Liver (tissue), 9 donors: ENCODE data around the gene TTC4. TPM values are rescaled to one million over a fixed set of nuclear protein-coding genes. Genes with fewer than 3 reads are reported as not detected.
A peak's percentile ranks its signal among the peaks of the same experiment; 100 is the strongest.

ENCODE experiments used
- DNase-seq: peaks from one replicate; pipeline ENCODE4 v3.0.0-alpha.2; 2017; ENCODE audit warnings: low spot score
- H3K27ac ChIP-seq, 2 donors: one replicate each; pipeline ENCODE4 v1.7.0; 2013; ENCODE audit warnings: inconsistent platforms in 2 of 2, low read length in 2 of 2, control low read depth in 1 of 2, low read depth in 1 of 2, mild to moderate bottlenecking in 1 of 2
- H3K27me3 ChIP-seq, 4 donors: one replicate each; pipeline versions ENCODE4 v1.6.1 to v1.7.0; 2013; ENCODE audit warnings: low read length in 3 of 4, inconsistent platforms in 1 of 4, mild to moderate bottlenecking in 1 of 4, moderate library complexity in 1 of 4; ENCODE audit not compliant: control insufficient read depth in 4 of 4, insufficient read depth in 4 of 4
- H3K36me3 ChIP-seq, 4 donors: one replicate each; pipeline versions ENCODE4 v1.6.1 to v1.7.0; 2013; ENCODE audit warnings: low read length in 3 of 4, mild to moderate bottlenecking in 3 of 4, low read depth in 1 of 4, moderate library complexity in 1 of 4; ENCODE audit not compliant: control insufficient read depth in 4 of 4, insufficient read depth in 3 of 4
- H3K4me1 ChIP-seq, 4 donors: one replicate each; pipeline versions ENCODE4 v1.6.1 to v1.7.0; 2013; ENCODE audit warnings: low read length in 3 of 4, mild to moderate bottlenecking in 3 of 4, moderate library complexity in 1 of 4; ENCODE audit not compliant: control insufficient read depth in 4 of 4, insufficient read depth in 4 of 4
- H3K4me3 ChIP-seq, 3 donors: one replicate each; pipeline versions ENCODE4 v1.6.1 to v1.7.0; 2013; ENCODE audit warnings: low read length in 3 of 3, control low read depth in 1 of 3, low read depth in 1 of 3, mild to moderate bottlenecking in 1 of 3
- H3K9ac ChIP-seq, 2 donors: one replicate each; pipeline ENCODE4 v1.7.0; 2013; ENCODE audit warnings: low read length in 2 of 2, mild to moderate bottlenecking in 2 of 2, moderate library complexity in 2 of 2, control low read depth in 1 of 2, low read depth in 1 of 2
- H3K9me3 ChIP-seq, 4 donors: one replicate each; pipeline versions ENCODE4 v1.6.1 to v1.7.0; 2013; ENCODE audit warnings: low read length in 3 of 4; ENCODE audit not compliant: control insufficient read depth in 4 of 4
- CTCF ChIP-seq: fragments of 150-350 bp; IDR thresholded peaks from 2 replicates; pipeline ENCODE4 v1.5.1; 2017; ENCODE audit warnings: improper control_type of control experiment, low read depth, low read length; ENCODE audit not compliant: missing input control
- FOXA1 ChIP-seq: IDR thresholded peaks from 2 replicates; pipeline ENCODE4 v1.6.1; 2016; ENCODE audit warnings: antibody characterized with exemption
- FOXA2 ChIP-seq: IDR thresholded peaks from 2 replicates; pipeline ENCODE4 v1.6.1; 2016; ENCODE audit warnings: antibody characterized with exemption
- GABPA ChIP-seq, 2 donors: IDR thresholded peaks in 1 of 2; conservative IDR thresholded peaks in 1 of 2; 2 replicates each; pipeline ENCODE4 v1.6.1; 2016; ENCODE audit warnings: antibody characterized with exemption in 2 of 2, mild to moderate bottlenecking in 1 of 2, moderate library complexity in 1 of 2
- HNF4G ChIP-seq: IDR thresholded peaks from 2 replicates; pipeline ENCODE4 v1.6.1; 2016; ENCODE audit warnings: antibody characterized with exemption
- JUND ChIP-seq, 2 donors: IDR thresholded peaks; 2 replicates each; pipeline ENCODE4 v1.6.1; 2016; ENCODE audit warnings: antibody characterized with exemption in 2 of 2
- NR2F2 ChIP-seq: IDR thresholded peaks from 2 replicates; pipeline ENCODE4 v1.6.1; 2016; ENCODE audit warnings: antibody characterized with exemption
- RAD21 ChIP-seq, 2 donors: IDR thresholded peaks; 2 replicates each; pipeline ENCODE4 v1.6.1; 2016; ENCODE audit warnings: antibody characterized with exemption in 2 of 2, mild to moderate bottlenecking in 2 of 2
- SP1 ChIP-seq: IDR thresholded peaks from 2 replicates; pipeline ENCODE4 v1.6.1; 2018; ENCODE audit warnings: antibody characterized with exemption, mild to moderate bottlenecking
- TAF1 ChIP-seq: conservative IDR thresholded peaks from 2 replicates; pipeline ENCODE4 v1.6.1; 2016; ENCODE audit warnings: antibody characterized with exemption, mild to moderate bottlenecking
- YY1 ChIP-seq: IDR thresholded peaks from 2 replicates; pipeline ENCODE4 v1.6.1; 2016; ENCODE audit warnings: antibody characterized with exemption, mild to moderate bottlenecking
- WGBS: extraction: QIAGEN DNeasy Blood & Tissue Kit; methylation state at CpG from one replicate; pipeline ENCODE4 v1.1.7; 2013; 5-methylcytosine and 5-hydroxymethylcytosine counted together
- polyA plus RNA-seq, 2 donors: library from polyadenylated mRNA; stranded (reverse) in 1 of 2; unstranded in 1 of 2; fragments of 200-250 nt in 1 of 2; fragments of >200 nt in 1 of 2; fragmentation: Nextera tagmentation in 1 of 2; extraction: Ambion mirVana in 1 of 2; gene quantifications; one replicate each; pipeline versions ENCODE4 v1.2.1 to v1.2.3, GENCODE V29; 2013 to 2015
- total RNA-seq, 2 donors: library from RNA; depleted of rRNA; stranded (reverse); fragments of >200 nt; gene quantifications; one replicate each; pipeline ENCODE4 v1.2.3, GENCODE V29; 2014
- TF ChIP-seq, protein P1 (sequence below): IDR thresholded peaks from 2 replicates; pipeline ENCODE4 v1.6.1; 2016; ENCODE audit warnings: antibody characterized with exemption
- TF ChIP-seq, protein P2 (sequence below): IDR thresholded peaks from 2 replicates; pipeline ENCODE4 v1.6.1; 2016; ENCODE audit warnings: antibody characterized with exemption
- TF ChIP-seq, protein P3 (sequence below): IDR thresholded peaks from 2 replicates; pipeline ENCODE4 v1.6.1; 2016; ENCODE audit warnings: antibody characterized with exemption, mild to moderate bottlenecking
- TF ChIP-seq, protein P4 (sequence below): IDR thresholded peaks from 2 replicates; pipeline ENCODE4 v1.6.1; 2016; ENCODE audit warnings: antibody characterized with exemption
- donor health status: healthy.
- donor health status: healthy.
- donor health status: healthy.
- donor health status: healthy.
- donor health status: healthy.

The TTC4 gene
- total and polyA plus RNA-seq, 4 donors = 6.9 to 10.9 (median 8.1) TPM

GRCh38 chr1:54716299-54717047, 812 bp downstream of the TTC4 start:
- peaks cover under 1 to 26% (median 2%) of the 10 kb centered on the region in 4 donors for H3K36me3 ChIP-seq
- peak overlapping the region in 1 of 2 donors; percentile 72 for H3K27ac ChIP-seq
- 34% methylated on average over 8 of the region's 8 CpGs for WGBS
- H3K4me1 ChIP-seq = peaks cover 0 to 17% (median 12%) of the 10 kb centered on the region in 4 donors
- H3K4me3 ChIP-seq = peak overlapping the region; percentile 67 to 97 (median 91)
- no peaks in the 10 kb centered on the region for H3K9me3 ChIP-seq
- H3K9ac ChIP-seq = peak overlapping the region; percentile 6 to 84
- no peak for TF ChIP-seq SP1
- no peak for DNase-seq
- no peaks in the 10 kb centered on the region for H3K27me3 ChIP-seq

DNA sequence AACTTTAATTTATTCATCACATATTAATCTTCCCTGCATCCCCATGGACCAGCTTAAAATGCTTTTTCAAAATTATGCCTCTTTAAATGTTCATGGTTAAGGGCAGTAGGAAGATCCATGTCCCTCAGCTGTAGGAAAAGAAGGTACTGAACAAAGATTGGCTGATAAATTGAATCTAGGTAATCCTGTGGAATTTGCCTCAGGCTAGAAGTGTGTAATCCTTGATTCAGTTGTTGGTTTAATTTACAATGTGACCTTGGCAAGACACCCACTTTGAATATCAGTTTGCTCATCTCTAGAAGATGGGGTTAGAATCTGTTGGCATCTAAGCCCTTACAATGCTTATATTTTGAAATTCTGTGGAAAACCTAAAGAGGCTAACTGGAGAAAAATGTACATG, 6.1 kb downstream of the TTC4 start:
- Histone ChIP-seq H3K9ac (no peak overlapping the region), H3K4me1 (peaks cover 1 to 5% (median 3%) of the 10 kb centered on the region in 4 donors), H3K9me3 (no peaks in the 10 kb centered on the region), H3K4me3 (no peak overlapping the region), H3K27me3 (no peaks in the 10 kb centered on the region), H3K27ac (no peak overlapping the region), H3K36me3 (peaks cover 7 to 68% (median 31%) of the 10 kb centered on the region in 4 donors)
- no peak for DNase-seq
- TF ChIP-seq NR2F2 (no peak), HNF4G (no peak), FOXA2 (no peak), FOXA1 (no peak), TAF1 (no peak), SP1 (no peak), RAD21 (IDR thresholded peaks at IDR 0.05) (no peak), GABPA (IDR thresholded peaks at IDR 0.05 in 1 of 2, conservative IDR thresholded peaks at IDR 0.05 in 1 of 2) (no peak), CTCF (no peak), JUND (IDR thresholded peaks at IDR 0.05) (no peak), YY1 (no peak)
- TF ChIP-seq, protein P1, sequence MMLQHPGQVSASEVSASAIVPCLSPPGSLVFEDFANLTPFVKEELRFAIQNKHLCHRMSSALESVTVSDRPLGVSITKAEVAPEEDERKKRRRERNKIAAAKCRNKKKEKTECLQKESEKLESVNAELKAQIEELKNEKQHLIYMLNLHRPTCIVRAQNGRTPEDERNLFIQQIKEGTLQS = no peak
- TF ChIP-seq, protein P2, sequence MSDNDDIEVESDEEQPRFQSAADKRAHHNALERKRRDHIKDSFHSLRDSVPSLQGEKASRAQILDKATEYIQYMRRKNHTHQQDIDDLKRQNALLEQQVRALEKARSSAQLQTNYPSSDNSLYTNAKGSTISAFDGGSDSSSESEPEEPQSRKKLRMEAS = no peak
- TF ChIP-seq, protein P3, sequence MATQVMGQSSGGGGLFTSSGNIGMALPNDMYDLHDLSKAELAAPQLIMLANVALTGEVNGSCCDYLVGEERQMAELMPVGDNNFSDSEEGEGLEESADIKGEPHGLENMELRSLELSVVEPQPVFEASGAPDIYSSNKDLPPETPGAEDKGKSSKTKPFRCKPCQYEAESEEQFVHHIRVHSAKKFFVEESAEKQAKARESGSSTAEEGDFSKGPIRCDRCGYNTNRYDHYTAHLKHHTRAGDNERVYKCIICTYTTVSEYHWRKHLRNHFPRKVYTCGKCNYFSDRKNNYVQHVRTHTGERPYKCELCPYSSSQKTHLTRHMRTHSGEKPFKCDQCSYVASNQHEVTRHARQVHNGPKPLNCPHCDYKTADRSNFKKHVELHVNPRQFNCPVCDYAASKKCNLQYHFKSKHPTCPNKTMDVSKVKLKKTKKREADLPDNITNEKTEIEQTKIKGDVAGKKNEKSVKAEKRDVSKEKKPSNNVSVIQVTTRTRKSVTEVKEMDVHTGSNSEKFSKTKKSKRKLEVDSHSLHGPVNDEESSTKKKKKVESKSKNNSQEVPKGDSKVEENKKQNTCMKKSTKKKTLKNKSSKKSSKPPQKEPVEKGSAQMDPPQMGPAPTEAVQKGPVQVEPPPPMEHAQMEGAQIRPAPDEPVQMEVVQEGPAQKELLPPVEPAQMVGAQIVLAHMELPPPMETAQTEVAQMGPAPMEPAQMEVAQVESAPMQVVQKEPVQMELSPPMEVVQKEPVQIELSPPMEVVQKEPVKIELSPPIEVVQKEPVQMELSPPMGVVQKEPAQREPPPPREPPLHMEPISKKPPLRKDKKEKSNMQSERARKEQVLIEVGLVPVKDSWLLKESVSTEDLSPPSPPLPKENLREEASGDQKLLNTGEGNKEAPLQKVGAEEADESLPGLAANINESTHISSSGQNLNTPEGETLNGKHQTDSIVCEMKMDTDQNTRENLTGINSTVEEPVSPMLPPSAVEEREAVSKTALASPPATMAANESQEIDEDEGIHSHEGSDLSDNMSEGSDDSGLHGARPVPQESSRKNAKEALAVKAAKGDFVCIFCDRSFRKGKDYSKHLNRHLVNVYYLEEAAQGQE = no peak
- TF ChIP-seq, protein P4, sequence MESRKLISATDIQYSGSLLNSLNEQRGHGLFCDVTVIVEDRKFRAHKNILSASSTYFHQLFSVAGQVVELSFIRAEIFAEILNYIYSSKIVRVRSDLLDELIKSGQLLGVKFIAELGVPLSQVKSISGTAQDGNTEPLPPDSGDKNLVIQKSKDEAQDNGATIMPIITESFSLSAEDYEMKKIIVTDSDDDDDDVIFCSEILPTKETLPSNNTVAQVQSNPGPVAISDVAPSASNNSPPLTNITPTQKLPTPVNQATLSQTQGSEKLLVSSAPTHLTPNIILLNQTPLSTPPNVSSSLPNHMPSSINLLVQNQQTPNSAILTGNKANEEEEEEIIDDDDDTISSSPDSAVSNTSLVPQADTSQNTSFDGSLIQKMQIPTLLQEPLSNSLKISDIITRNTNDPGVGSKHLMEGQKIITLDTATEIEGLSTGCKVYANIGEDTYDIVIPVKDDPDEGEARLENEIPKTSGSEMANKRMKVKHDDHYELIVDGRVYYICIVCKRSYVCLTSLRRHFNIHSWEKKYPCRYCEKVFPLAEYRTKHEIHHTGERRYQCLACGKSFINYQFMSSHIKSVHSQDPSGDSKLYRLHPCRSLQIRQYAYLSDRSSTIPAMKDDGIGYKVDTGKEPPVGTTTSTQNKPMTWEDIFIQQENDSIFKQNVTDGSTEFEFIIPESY = no peak
